SK-MEL-5 (cell line): Measurements from ENCODE around the gene CSNK1G2. TPM values are rescaled to one million over a fixed set of nuclear protein-coding genes. Genes with fewer than 3 reads are reported as not detected.

ENCODE experiments used
- DNase-seq: peaks from one replicate; pipeline ENCODE4 v3.0.0-alpha.2; 2016; ENCODE audit warnings: low read depth, low spot score
- in situ Hi-C: cut with HindIII; loops from 2 replicates; pipeline ENCODE4 v1.10.0; 2016; ENCODE audit warnings: low sequenced_read_pairs, high pct_unique_total_duplicates, low pct_unique_long_range_greater_than_20kb
- total RNA-seq: library from RNA; depleted of rRNA; stranded (reverse); fragments of >200 nt; shearing (Covaris generic); gene quantifications from 2 replicates; pipeline ENCODE4 v1.2.3, GENCODE V29; 2014

Gene CSNK1G2
- total RNA-seq, 1 experiment from 2014 or later: 49.3 TPM

DNA sequence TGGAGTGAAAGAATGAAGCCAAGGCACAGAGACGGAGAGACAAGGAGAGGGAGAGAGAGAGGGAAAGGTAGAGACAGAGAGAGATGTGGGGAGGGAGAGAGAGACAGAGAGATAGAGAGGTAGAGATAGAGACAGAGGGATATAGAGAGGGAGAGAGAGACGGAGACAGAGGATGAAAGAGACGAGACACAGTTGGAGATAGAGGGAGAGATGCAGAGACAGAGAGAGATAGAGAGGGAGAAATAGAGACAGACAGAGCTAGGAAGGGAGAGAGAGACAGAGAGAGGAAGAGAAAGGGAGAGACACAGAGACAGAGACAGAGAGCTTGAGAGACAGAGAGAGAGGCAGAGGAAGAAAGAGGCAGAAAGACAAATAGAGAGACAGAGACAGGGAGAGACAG lies 4.5 kb upstream of the CSNK1G2 start:
- no peak for DNase-seq
- in situ Hi-C loops: no loop called here

GRCh38 chr19:1936916-1937610 lies 3.9 kb upstream of the CSNK1G2 start:
- in situ Hi-C loops: no loop called here
- no peak for DNase-seq

DNA sequence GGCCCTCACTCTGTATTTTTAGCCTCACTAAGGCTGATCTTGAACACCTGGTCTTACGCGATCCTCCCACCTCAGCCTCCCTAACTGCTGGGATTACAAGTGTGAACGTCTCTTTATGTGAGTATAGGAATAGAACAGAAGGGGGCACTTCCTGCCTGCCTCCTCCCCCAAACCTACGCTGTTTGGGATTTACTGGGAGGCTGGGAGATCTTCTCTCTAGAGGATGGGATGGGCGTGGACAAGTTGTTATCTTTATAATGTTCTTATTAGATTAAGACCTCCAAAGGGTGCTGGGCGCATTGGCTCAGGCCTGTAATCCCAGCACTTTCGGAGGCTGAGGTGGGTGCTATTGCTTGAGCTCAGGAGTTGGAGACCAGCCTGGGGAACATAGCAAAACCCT lies 2.9 kb upstream of the CSNK1G2 start:
- in situ Hi-C loops: no loop called here
- no peak for DNase-seq

DNA sequence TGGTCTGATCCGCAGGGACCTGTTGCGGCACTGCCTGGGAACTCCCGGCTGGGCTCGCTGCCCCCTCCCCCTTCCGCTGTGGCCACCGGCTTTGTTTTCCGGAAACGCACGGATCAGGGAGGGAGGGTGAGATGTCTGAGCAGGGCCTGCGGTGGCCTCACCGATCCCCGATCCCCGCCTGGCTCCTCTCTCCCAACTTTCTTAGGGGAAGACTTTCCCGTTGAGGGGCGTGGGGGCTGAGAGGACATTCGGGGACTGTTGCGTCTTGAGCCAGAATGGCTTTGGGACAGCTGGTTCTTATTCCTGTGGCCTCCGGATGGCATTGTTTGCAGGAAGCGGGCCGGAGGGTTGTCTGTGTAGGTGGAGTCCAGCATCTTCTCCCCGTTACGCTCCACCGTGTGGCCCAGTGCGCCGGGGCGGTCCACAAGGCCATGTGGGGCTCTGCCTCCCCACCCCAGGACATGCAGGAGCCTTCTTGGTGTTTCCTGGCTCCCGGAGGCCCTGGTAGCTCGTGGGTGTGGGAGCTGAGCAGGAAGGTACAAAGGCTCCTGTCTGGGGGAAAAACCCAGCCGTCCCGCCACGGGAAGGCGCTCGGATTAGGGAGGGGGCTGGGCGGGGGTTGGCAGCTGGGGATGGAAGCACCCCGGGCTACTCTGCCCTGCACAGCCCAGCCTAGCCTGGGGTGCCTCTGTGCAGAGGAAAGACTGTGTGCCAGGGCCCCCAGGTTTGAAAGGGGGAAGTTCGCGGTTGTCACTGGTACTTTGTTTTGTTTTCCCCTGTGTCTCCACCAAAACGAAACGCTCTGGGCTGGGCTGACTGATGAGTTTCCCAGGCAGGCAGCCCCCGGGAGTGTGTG lies 1.3 kb downstream of the CSNK1G2 start:
- in situ Hi-C loops: no loop called here
- peak; percentile 44 for DNase-seq

- DNase-seq: no peak
- in situ Hi-C loops: no loop called here
Observed at GRCh38 chr19:1942934-1943555, 2.1 kb downstream of the CSNK1G2 start.

GRCh38 chr19:1943661-1944087 lies 2.7 kb downstream of the CSNK1G2 start:
- DNase-seq: no peak
- in situ Hi-C loops: no loop called here

DNA sequence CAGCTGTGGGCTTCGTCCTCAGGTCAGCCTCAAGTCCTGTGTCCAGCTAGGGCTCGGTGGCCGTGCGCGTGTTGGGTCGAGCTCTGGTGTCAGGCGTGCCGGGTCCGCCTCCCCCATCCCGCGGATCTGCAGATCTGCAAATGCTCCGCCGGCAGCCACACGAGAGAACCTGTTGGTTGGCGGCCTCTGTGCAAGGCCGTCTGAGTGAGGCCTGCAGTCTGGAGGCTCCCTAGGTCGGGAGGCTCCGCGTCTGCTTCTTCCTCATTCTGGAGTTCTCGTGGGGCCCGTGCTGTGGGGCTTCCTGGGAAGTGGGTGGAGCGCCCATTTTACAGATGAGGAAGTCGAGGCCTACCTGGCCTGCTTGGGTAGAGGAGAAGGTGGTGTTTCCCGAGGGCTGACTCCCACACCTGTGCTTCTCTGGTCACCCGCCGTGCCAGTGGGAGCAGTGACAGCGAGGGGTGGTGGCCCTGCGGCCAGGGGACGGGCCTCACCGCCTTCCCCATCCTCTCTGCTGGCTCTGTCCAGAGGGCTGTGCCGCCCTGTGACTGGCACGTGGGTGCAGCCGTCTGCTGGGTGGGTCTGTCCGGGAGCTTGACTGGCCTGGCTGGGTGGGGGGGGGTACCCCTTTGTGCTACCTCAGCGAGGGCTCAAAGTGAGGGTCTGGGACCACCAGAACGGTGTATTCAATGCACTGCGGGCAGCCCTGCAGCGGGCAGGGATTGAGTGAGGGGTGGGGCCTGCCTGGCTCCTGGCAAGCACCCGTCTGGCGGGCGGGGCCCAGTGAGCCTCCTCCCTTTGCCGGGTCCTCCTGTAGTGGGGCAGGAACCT lies 3.3 kb downstream of the CSNK1G2 start:
- in situ Hi-C loops: no loop called here
- DNase-seq: no peak

- DNase-seq: no peak
- in situ Hi-C loops: no loop called here
Observed at GRCh38 chr19:1944916-1945561, 4.1 kb downstream of the CSNK1G2 start.

DNA sequence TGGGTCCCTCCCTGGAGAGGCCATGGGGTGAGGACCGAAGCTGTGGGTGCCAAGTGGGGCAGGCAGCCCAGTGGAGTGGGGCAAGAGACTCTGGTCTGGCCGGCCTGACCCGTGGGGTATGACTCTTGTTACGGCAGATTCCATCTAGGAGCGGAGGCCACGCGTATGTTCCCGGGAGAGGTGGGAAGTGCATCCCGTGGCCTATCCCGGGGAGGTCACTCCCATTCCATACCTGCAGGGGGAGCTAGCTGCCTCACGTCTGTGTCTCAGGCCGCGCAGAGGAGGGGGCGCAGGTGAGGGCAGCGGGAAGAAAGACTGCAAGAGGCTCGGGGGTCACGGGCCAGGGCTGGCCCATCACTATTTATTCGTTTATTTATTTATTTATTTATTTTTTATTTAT lies 4.9 kb downstream of the CSNK1G2 start:
- peak; percentile 42 for DNase-seq

DNA sequence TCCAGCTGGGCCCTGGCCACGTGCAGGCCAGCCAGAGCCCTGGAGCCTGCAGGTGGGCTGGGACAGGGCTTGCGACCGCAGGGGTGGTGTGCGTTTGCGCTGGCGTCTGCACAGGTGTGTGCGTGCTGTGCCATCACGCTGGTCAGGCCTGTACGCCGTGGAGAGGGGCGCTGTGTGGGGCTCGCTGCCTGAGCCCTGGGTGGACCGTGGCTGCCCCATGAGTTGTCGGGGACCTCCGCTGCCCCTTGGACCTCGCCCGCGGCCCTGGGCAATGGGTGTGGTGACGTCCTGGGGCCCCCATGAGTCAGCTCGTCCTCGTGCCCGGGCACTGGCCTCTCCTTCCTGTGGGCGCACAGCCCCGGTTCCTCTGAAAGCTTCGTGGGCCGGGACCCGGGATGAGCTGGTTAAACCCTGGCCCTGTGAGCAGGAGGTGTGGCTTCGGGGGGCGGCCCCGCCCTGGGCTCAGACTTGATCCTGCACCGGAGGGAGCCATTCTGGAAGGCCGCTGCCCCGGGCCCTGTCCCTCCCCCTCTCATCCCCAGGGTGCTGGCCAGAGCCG lies 6.8 kb downstream of the CSNK1G2 start:
- DNase-seq: no peak
- in situ Hi-C loops: no loop called here

More for the DNA sequence above, 4.9 kb downstream of the CSNK1G2 start:
- in situ Hi-C loops: no loop called here

DNA sequence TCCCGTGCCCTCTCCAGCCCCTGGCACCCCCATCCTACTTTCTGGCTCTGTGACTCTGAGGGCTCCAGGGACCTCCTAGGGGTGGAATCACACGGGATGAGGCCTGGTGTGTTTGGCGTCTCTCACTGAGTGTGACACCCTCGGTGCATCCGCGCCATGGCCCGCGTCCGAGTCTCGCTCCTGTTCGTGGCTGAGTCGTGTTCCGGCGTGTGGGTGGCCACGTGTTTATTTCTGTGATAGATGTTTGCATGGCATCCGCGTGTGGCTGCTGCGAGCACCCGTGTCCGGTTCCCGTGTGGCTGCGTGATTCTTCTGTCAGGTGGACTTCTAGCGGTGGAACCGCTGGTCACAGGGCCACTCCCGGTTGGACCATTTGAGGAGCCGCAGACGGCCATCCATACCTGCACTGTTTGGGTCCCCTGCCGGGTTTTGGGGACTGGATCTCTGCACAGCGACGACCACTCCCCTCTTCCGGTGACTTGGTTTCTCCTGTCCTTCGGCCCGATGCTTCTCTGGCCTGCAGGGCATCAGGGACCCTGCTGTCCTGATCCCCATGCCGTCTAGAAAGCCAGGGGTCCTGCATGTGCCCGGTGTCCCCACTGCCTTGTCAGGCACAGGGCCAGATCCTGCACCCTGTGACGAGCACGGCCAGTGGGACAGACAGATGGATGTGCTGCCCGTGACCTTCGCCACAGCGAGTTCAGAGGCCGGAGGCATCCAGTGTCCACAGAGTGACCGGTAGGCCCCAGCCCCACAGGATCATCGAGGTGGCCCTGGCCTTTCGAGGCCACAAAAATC lies 8.5 kb downstream of the CSNK1G2 start:
- no peak for DNase-seq
- in situ Hi-C loops: no loop called here

DNA sequence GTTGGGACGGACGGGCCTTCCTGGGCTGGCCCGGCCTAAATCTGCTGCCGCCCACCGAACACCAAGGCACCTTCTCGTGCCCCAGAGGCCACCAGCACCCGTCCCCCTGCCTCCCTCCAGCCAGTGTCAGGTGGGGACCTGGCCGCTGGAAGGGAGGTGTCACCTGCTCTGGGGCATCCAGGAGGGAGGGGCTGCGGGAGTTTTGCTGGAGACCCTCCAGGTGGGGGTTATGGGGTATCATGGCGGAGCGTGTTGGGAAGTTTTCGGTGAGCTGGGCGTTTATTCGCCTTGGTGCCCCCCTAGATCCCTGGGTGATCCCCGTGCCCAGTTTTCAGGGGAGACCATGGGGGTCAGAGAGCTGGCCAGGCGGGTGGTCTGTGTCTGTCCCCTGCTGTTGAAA lies 9.7 kb downstream of the CSNK1G2 start:
- DNase-seq: no peak
- in situ Hi-C loops: no loop called here

DNA sequence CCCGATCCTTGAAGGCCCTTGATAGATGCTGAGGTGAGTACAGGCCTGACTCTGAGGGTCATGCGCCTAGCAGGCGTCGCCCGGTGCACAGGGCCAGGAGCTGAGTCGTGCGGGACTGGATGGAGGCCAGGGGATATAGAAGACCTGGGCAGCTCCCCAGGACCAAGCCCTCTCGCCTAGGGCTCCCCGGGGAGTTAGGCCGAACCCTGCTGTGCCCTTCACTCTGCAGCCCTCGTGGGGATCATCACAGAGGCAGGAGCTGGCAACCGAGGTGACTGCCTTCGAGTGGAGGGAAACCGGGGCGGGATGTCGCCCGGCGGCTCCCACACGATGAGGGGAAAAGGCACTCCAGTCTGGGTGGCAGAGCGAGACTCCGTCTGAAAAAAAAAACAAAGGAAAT lies 11.7 kb downstream of the CSNK1G2 start:
- in situ Hi-C loops: no loop called here
- DNase-seq: no peak

DNA sequence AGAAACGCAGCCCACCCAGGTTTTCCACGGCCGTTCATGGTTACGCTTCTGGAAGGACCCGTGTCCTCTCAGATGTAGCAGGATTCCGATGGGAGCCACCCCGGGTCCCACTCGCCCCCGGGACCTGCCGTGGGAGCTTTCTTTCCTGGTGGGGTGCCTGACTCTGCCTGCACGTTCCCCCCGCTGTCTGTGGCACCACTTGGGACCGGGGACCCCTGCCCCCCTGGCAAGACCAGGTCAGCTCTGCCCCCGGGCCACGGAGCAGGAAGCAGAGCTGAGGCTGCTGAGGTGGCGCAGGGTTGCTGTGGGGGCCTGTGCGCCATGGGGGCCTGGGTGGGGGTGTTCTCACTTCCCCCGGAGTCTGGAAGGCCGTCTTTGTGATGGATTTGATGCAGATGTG lies 12.1 kb downstream of the CSNK1G2 start:
- in situ Hi-C loops: no loop called here
- DNase-seq: no peak

GRCh38 chr19:1953441-1954094 lies 12.6 kb downstream of the CSNK1G2 start:
- no peak for DNase-seq

GRCh38 chr19:1954532-1954933 lies 13.6 kb downstream of the CSNK1G2 start:
- in situ Hi-C loops: no loop called here
- no peak for DNase-seq

More at GRCh38 chr19:1953441-1954094, 12.6 kb downstream of the CSNK1G2 start:
- in situ Hi-C loops: no loop called here
